Stimulated activated CD8-positive, alpha-beta memory T cell treated with anti-CD3 and anti-CD28 coated beads, Interleukin-15, amount 100 ng/mL, for 24 hours (primary cell): Measurements from ENCODE around the gene PSMB8.

Experiments used
- DNase-seq: peaks from one replicate; pipeline ENCODE4 v3.0.0-alpha.2; 2020; ENCODE audit warnings: low read depth

The PSMB8 gene

GRCh38 chr6:32792901-32793435 lies 50.9 kb downstream of the PSMB8 start:
- no peak for DNase-seq
